Measurements from ENCODE around the gene CDC42EP5.
"Not testable (repeated sequence)": the region's sequence is repeated elsewhere in the genome, so short reads cannot be mapped to it uniquely, and the experiment has no call there.

CDC42EP5 gene

GRCh38 chr19:54446349-54446748 lies 26.7 kb downstream of the CDC42EP5 start:
- not testable (repeated sequence) for DNase-seq

- DNase-seq = no peak
Observed at GRCh38 chr19:54444737-54445136, 28.4 kb downstream of the CDC42EP5 start.

GRCh38 chr19:54440641-54441040 lies 32.5 kb downstream of the CDC42EP5 start:
- no peak for DNase-seq

- DNase-seq = no peak
Observed at GRCh38 chr19:54439174-54439851, 33.8 kb downstream of the CDC42EP5 start.

DNA sequence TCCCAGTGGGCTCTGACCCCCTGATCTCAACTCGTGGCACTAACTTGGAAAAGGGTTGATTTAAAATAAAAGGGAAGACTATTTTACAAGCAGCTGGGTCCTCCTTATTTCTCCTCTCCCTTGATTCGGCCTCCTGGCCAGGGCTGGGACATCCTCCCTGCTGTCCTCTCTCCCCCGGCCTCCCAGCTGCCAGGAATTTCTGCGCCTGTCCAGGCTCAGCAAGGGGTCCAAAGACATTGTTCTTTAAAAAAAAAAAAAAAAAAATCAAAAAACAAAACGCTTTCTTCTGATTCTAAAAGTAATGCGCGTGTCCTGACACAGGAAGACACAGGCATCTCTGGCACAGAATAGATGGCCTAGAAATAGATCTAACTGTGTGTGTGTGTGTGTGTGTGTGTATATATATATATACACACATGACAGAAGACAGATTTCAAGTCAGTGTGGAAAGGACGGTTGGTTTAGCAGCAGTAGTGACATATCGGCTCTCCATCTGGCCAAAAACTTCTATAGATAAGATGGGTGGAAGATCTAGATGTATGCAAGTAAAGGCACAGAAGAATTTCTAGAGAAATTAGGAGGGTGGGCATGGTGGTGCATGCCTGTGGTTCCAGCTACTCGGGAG lies 36.4 kb downstream of the CDC42EP5 start:
- DNase-seq = no peak

DNA sequence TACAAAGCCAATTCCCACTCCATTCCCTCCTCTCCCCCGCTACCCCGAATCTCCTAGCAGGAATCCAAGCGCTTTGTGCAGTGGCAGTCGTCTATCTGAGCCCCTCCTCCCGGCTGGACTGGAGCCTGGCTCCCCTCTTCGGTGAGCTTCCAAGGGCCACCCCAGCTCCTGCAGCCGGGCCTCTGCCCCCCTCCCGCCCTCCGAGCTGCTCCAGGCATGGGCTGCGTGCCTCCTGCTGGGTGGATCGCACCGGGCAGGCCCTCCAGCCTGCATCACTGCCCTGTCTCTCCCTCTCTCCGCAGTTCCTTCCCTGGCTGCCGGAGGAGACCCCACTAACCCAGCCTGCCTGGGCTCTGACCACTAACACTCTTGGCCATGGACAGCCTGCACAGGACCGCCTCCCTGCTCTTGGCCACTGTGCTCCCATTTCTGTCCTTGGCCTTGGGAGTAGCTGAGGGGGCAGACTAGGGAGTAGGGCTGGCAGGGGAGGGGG lies 37.0 kb downstream of the CDC42EP5 start:
- DNase-seq = no peak

GRCh38 chr19:54435551-54436016 lies 37.5 kb downstream of the CDC42EP5 start:
- no peak for DNase-seq

DNA sequence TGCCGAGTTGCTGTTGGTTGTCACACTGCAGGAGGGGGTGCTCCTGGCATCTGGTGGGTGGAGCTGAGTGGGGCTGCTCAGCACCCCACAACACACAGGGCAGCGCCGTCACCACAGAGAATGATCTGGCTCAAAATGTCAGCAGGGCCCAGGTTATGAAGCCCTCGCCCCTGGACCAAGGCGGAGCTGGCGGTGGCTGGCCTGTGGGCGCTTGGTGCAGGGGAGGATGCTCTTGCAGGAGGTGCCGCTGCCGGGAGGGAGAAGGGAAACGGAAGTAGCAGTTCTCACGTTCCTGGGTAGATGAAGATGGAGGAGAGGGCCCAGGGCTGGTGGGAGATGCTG lies 38.3 kb downstream of the CDC42EP5 start:
- no peak for DNase-seq

DNA sequence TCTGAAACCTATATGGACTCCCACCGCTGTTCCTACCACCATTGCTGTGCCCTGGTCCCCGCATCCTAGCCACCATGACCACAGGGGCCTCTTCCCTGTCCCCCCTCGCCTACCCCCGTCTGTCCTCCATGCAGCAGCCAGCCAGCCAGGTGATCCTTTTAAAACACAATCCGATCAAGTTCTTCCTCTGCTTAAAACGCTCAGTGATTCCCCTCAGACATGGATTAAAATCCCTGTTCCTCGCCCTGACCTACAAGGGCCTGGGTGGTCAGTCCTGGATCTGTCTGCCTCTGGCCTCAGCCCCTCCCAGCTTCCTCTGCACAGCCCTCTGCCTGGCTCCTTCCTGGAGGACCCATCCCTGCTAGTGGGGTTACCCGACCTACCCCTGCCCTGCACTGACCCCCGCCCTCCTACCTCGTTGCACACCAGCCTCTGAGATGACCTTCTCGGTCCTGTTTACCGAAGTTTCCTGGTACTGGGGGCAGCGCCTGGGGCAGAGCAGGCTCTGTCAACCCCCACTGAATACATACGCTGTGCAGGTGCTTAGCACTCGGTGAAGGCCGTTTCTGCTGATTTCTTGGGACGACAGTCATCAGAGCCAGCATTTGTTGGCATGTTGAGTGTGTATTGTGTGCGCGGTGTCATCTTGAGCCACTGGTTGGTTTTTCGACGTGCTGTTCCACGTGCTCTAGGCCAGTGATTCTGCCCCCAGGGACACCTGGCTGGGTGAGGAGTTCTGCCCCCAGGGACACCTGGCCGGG lies 38.8 kb downstream of the CDC42EP5 start:
- no peak for DNase-seq

- DNase-seq = no peak
Observed at GRCh38 chr19:54433697-54434096, 39.4 kb downstream of the CDC42EP5 start.

GRCh38 chr19:54432144-54432738 lies 40.9 kb downstream of the CDC42EP5 start:
- no peak for DNase-seq

DNA sequence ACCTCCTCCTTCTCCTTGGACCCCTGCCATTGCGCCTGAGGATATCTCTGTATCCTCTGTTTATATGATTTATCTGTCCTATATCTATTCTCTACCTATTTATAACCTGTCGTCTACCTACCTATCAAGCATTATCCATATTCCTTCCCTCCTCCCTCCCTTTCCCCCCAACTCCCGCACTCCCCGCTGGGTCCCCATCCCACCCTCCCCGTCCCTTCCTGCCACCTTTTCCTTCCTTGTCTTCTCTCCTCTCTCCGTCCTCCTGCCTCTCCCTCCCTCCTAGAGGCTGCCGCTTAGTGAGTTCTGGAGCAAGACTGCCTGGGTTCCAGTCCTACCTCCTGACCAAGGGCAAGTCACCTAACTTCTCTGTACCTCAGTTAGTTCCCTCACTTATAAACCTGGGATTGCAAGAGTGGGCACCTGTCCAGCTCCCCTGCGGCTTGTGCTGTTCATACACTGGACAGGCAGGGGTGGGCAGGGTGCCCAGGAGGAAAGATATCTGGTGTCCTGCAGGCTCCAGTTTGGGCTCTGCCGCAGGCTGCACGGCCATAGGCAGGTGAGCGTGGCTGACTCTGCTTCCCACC lies 41.7 kb downstream of the CDC42EP5 start:
- DNase-seq = no peak

GRCh38 chr19:54430306-54431254 lies 42.5 kb downstream of the CDC42EP5 start:
- peak; percentile 39 for DNase-seq

- no peak for DNase-seq
Observed at GRCh38 chr19:54429545-54430227, 43.4 kb downstream of the CDC42EP5 start.

- no peak for DNase-seq
Observed at GRCh38 chr19:54429176-54429495, 44.0 kb downstream of the CDC42EP5 start.

- no peak for DNase-seq
Observed at GRCh38 chr19:54428323-54429175, 44.5 kb downstream of the CDC42EP5 start.

GRCh38 chr19:54427586-54427985 lies 45.5 kb downstream of the CDC42EP5 start:
- DNase-seq = no peak

DNA sequence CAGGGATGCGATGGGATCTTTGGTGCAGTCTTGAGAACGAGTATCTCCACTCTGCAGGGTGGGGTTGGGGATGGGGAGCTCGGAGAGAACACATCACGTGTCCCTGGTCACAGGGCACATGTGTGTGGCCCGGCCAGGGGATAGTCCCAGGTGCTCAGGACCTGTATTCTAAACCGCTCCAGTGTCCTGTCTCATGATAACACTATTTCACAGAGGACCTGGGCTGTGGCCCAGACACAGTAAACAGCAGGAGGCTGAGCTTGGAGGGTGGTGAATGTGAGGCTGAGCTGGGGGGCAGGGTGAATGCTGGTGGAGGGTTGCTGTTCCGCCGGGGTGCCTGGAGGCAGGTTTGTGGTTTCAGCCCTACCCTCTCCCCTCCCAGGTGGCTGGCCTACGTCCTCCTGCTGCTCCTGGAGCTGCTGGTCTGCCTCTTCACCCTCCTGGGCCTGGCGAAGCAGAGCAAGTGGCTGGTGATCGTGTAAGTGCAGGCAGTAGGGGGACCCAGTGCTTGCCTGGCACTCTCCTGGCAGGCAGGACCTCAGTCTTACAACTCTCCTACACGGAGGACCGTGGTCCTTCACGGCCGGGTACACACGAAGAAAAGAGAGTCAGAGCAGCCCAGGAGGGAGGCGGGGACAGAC lies 46.7 kb downstream of the CDC42EP5 start:
- DNase-seq = no peak

DNA sequence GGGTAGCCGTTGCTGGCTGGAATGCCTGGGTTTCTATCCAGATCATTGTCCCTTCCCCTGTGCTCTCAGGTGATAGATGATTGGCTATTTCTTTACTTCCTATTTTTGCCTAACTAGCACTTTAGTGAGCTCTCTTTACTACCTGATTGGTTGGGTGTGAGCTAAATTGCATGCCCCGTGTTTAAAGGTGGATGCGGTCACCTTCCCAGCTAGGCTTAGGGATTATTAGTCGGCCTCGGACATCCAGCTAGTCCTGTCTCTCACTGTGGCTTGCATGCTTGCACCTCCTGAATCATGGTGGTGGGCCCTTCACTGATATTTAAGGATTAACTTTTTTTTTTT lies 47.7 kb downstream of the CDC42EP5 start:
- no peak for DNase-seq
